HL-60 (cell line): ENCODE measurements around the gene CRX.
"Not testable (repeated sequence)": the region's sequence is repeated elsewhere in the genome, so short reads cannot be mapped to it uniquely, and the experiment has no call there.

Experiments
- TF ChIP-seq, protein P1 (sequence below): IDR thresholded peaks from one replicate; pipeline ENCODE4 v1.5.1; 2011; ENCODE audit warnings: low read length, control low read depth, inconsistent platforms; ENCODE audit not compliant: insufficient read depth
- TF ChIP-seq, protein P2 (sequence below): IDR thresholded peaks from 2 replicates; pipeline ENCODE4 v1.6.1; 2012; ENCODE audit warnings: low read depth; ENCODE audit not compliant: insufficient replicate concordance

DNA sequence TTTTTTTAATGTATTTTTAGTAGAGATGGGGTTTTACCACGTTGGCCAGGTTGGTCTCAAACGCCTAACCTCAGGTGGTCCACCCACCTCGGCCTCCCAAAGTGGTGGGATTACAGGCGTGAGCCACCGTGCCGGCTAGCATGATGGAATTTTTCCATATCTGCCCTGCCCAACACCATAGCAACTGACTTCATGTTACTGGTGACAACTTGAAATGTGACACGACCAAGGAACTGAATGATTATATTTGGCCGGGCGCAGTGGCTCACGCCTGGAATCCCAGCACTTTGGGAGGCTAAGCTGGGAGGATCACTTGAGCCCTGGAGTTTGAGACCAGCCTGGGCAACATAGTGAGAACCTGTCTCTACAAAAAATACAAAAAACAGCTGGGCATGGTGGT is 34.4 kb upstream of the CRX start:
- TF ChIP-seq, protein P1, sequence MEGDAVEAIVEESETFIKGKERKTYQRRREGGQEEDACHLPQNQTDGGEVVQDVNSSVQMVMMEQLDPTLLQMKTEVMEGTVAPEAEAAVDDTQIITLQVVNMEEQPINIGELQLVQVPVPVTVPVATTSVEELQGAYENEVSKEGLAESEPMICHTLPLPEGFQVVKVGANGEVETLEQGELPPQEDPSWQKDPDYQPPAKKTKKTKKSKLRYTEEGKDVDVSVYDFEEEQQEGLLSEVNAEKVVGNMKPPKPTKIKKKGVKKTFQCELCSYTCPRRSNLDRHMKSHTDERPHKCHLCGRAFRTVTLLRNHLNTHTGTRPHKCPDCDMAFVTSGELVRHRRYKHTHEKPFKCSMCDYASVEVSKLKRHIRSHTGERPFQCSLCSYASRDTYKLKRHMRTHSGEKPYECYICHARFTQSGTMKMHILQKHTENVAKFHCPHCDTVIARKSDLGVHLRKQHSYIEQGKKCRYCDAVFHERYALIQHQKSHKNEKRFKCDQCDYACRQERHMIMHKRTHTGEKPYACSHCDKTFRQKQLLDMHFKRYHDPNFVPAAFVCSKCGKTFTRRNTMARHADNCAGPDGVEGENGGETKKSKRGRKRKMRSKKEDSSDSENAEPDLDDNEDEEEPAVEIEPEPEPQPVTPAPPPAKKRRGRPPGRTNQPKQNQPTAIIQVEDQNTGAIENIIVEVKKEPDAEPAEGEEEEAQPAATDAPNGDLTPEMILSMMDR: not testable (repeated sequence)
- TF ChIP-seq, protein P2, sequence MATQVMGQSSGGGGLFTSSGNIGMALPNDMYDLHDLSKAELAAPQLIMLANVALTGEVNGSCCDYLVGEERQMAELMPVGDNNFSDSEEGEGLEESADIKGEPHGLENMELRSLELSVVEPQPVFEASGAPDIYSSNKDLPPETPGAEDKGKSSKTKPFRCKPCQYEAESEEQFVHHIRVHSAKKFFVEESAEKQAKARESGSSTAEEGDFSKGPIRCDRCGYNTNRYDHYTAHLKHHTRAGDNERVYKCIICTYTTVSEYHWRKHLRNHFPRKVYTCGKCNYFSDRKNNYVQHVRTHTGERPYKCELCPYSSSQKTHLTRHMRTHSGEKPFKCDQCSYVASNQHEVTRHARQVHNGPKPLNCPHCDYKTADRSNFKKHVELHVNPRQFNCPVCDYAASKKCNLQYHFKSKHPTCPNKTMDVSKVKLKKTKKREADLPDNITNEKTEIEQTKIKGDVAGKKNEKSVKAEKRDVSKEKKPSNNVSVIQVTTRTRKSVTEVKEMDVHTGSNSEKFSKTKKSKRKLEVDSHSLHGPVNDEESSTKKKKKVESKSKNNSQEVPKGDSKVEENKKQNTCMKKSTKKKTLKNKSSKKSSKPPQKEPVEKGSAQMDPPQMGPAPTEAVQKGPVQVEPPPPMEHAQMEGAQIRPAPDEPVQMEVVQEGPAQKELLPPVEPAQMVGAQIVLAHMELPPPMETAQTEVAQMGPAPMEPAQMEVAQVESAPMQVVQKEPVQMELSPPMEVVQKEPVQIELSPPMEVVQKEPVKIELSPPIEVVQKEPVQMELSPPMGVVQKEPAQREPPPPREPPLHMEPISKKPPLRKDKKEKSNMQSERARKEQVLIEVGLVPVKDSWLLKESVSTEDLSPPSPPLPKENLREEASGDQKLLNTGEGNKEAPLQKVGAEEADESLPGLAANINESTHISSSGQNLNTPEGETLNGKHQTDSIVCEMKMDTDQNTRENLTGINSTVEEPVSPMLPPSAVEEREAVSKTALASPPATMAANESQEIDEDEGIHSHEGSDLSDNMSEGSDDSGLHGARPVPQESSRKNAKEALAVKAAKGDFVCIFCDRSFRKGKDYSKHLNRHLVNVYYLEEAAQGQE: not testable (repeated sequence)
